ENCODE data around the gene ZNF230.

ZNF230 gene

DNA sequence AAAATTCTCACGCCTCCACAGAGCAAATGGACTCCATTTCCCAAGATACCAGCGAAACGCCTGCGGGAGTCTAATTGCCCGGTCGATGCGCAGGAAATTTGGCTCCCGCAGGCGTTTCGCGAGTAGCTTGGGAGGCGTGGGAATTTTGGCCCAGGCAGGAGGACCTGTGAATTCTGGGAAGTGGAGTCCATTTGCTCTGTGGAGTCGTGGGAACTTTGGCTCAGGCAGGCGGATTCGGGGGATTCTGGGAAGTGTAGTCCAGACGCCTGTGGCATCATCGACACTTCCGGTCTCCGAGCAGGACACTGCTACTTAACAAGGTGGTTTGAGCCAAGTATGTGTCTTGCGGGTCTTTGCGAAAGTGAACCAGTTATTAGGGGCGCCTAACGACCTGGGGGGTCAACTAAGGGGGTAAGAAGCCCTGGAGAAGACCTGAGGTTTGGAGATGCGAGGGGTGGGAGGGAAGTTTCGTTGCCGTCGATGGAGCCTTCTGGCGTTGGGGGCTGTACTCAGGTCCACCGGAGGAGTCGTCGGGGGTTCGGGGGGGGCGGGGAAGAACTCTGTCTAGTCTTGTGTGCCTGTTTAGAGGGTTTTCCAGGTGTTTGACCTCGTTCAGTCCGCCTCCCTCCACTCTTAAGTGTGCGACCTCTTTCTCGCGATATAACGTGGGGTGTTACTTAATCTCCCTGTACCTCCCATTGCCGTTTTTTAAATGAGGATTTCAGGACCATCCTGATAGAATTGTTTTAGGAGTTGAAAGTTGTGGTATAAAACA, 18.7 kb upstream of the ZNF230 start, which contains the start of gene ZNF155 (continued):
- TF ChIP-seq, protein P1, sequence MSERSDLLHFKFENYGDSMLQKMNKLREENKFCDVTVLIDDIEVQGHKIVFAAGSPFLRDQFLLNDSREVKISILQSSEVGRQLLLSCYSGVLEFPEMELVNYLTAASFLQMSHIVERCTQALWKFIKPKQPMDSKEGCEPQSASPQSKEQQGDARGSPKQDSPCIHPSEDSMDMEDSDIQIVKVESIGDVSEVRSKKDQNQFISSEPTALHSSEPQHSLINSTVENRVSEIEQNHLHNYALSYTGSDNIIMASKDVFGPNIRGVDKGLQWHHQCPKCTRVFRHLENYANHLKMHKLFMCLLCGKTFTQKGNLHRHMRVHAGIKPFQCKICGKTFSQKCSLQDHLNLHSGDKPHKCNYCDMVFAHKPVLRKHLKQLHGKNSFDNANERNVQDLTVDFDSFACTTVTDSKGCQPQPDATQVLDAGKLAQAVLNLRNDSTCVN (tag by site-specific recombination; optimal IDR thresholded peaks at IDR 0.05), result peak; percentile 30
- TF ChIP-seq, protein P2, sequence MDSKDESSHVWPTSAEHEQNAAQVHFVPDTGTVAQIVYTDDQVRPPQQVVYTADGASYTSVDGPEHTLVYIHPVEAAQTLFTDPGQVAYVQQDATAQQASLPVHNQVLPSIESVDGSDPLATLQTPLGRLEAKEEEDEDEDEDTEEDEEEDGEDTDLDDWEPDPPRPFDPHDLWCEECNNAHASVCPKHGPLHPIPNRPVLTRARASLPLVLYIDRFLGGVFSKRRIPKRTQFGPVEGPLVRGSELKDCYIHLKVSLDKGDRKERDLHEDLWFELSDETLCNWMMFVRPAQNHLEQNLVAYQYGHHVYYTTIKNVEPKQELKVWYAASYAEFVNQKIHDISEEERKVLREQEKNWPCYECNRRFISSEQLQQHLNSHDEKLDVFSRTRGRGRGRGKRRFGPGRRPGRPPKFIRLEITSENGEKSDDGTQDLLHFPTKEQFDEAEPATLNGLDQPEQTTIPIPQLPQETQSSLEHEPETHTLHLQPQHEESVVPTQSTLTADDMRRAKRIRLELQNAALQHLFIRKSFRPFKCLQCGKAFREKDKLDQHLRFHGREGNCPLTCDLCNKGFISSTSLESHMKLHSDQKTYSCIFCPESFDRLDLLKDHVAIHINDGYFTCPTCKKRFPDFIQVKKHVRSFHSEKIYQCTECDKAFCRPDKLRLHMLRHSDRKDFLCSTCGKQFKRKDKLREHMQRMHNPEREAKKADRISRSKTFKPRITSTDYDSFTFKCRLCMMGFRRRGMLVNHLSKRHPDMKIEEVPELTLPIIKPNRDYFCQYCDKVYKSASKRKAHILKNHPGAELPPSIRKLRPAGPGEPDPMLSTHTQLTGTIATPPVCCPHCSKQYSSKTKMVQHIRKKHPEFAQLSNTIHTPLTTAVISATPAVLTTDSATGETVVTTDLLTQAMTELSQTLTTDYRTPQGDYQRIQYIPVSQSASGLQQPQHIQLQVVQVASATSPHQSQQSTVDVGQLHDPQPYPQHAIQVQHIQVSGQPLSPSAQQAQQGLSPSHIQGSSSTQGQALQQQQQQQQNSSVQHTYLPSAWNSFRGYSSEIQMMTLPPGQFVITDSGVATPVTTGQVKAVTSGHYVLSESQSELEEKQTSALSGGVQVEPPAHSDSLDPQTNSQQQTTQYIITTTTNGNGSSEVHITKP (tag by site-specific recombination; IDR thresholded peaks at IDR 0.05), result peak; percentile 99
- TF ChIP-seq ZXDB (tag by site-specific recombination; IDR thresholded peaks at IDR 0.05), result peak; percentile 87
- TF ChIP-seq OSR2 (tag by site-specific recombination; IDR thresholded peaks at IDR 0.05), result 0 out of 2 replicates have a peak, but pooled peaks have one; percentile 23
- TF ChIP-seq ZNF549 (tag by site-specific recombination; IDR thresholded peaks at IDR 0.05), result no peak
- TF ChIP-seq ZNF10 (tag by site-specific recombination; IDR thresholded peaks at IDR 0.05), result peak; percentile 22; the same call in 1 of the 2 replicates
- TF ChIP-seq ZNF157 (tag by site-specific recombination; IDR thresholded peaks at IDR 0.05), result 0 out of 2 replicates have a peak, but pooled peaks have one; percentile 29
- 0 out of 2 replicates have a peak, but pooled peaks have one; percentile 35 for TF ChIP-seq ZNF391 (tag by site-specific recombination; IDR thresholded peaks at IDR 0.05; ENCODE audit: borderline replicate concordance, low read depth)
- peak; percentile 98 for TF ChIP-seq ZNF223 (tag by site-specific recombination; IDR thresholded peaks at IDR 0.05)
- TF ChIP-seq KLF7 (tag by site-specific recombination; IDR thresholded peaks at IDR 0.05; ENCODE audit: borderline replicate concordance), result no peak
- peak; percentile 93 for TF ChIP-seq SCRT1 (tag by site-specific recombination; IDR thresholded peaks at IDR 0.05; ENCODE audit: borderline replicate concordance)
- TF ChIP-seq, protein P3, sequence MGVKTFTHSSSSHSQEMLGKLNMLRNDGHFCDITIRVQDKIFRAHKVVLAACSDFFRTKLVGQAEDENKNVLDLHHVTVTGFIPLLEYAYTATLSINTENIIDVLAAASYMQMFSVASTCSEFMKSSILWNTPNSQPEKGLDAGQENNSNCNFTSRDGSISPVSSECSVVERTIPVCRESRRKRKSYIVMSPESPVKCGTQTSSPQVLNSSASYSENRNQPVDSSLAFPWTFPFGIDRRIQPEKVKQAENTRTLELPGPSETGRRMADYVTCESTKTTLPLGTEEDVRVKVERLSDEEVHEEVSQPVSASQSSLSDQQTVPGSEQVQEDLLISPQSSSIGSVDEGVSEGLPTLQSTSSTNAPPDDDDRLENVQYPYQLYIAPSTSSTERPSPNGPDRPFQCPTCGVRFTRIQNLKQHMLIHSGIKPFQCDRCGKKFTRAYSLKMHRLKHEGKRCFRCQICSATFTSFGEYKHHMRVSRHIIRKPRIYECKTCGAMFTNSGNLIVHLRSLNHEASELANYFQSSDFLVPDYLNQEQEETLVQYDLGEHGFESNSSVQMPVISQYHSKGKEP (tag by site-specific recombination; IDR thresholded peaks at IDR 0.05), result peak; percentile 79
- TF ChIP-seq, protein P4, sequence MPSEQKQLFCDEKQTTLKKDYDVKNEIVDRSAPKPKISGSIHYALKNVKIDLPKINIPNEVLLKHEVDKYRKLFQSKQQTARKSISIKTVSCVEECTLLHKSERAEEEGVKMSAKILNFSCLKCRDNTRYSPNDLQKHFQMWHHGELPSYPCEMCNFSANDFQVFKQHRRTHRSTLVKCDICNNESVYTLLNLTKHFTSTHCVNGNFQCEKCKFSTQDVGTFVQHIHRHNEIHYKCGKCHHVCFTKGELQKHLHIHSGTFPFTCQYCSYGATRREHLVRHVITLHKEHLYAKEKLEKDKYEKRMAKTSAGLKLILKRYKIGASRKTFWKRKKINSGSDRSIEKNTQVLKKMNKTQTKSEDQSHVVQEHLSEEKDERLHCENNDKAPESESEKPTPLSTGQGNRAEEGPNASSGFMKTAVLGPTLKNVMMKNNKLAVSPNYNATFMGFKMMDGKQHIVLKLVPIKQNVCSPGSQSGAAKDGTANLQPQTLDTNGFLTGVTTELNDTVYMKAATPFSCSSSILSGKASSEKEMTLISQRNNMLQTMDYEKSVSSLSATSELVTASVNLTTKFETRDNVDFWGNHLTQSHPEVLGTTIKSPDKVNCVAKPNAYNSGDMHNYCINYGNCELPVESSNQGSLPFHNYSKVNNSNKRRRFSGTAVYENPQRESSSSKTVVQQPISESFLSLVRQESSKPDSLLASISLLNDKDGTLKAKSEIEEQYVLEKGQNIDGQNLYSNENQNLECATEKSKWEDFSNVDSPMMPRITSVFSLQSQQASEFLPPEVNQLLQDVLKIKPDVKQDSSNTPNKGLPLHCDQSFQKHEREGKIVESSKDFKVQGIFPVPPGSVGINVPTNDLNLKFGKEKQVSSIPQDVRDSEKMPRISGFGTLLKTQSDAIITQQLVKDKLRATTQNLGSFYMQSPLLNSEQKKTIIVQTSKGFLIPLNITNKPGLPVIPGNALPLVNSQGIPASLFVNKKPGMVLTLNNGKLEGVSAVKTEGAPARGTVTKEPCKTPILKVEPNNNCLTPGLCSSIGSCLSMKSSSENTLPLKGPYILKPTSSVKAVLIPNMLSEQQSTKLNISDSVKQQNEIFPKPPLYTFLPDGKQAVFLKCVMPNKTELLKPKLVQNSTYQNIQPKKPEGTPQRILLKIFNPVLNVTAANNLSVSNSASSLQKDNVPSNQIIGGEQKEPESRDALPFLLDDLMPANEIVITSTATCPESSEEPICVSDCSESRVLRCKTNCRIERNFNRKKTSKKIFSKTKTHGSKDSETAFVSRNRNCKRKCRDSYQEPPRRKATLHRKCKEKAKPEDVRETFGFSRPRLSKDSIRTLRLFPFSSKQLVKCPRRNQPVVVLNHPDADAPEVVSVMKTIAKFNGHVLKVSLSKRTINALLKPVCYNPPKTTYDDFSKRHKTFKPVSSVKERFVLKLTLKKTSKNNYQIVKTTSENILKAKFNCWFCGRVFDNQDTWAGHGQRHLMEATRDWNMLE (tag by site-specific recombination; conservative IDR thresholded peaks at IDR 0.05; ENCODE audit: low read depth), result peak; percentile 76
- 0 out of 2 replicates have a peak, but pooled peaks have one; percentile 56 for TF ChIP-seq KLF10 (tag by site-specific recombination; IDR thresholded peaks at IDR 0.05)
- TF ChIP-seq, protein P5, sequence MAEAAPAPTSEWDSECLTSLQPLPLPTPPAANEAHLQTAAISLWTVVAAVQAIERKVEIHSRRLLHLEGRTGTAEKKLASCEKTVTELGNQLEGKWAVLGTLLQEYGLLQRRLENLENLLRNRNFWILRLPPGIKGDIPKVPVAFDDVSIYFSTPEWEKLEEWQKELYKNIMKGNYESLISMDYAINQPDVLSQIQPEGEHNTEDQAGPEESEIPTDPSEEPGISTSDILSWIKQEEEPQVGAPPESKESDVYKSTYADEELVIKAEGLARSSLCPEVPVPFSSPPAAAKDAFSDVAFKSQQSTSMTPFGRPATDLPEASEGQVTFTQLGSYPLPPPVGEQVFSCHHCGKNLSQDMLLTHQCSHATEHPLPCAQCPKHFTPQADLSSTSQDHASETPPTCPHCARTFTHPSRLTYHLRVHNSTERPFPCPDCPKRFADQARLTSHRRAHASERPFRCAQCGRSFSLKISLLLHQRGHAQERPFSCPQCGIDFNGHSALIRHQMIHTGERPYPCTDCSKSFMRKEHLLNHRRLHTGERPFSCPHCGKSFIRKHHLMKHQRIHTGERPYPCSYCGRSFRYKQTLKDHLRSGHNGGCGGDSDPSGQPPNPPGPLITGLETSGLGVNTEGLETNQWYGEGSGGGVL (tag by site-specific recombination; IDR thresholded peaks at IDR 0.05), result peak; percentile 82
- TF ChIP-seq ZNF785 (tag by site-specific recombination; IDR thresholded peaks at IDR 0.05), result peak; percentile 8; the same call in 1 of the 2 replicates
- no peak for TF ChIP-seq ZNF426 (tag by site-specific recombination; IDR thresholded peaks at IDR 0.05)
- TF ChIP-seq ZNF585B (tag by site-specific recombination; IDR thresholded peaks at IDR 0.05), result no peak
- TF ChIP-seq, protein P6, sequence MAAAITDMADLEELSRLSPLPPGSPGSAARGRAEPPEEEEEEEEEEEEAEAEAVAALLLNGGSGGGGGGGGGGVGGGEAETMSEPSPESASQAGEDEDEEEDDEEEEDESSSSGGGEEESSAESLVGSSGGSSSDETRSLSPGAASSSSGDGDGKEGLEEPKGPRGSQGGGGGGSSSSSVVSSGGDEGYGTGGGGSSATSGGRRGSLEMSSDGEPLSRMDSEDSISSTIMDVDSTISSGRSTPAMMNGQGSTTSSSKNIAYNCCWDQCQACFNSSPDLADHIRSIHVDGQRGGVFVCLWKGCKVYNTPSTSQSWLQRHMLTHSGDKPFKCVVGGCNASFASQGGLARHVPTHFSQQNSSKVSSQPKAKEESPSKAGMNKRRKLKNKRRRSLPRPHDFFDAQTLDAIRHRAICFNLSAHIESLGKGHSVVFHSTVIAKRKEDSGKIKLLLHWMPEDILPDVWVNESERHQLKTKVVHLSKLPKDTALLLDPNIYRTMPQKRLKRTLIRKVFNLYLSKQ (tag by site-specific recombination; IDR thresholded peaks at IDR 0.05; ENCODE audit: borderline replicate concordance), result no peak
- peak; percentile 46; the same call in 1 of the 2 replicates for TF ChIP-seq ZNF501 (tag by site-specific recombination; IDR thresholded peaks at IDR 0.05)
